Nephron progenitor cell (in vitro differentiated cells): ENCODE measurements around the gene PACS1.
A peak's percentile ranks its signal among the peaks of the same experiment; 100 is the strongest.

ENCODE experiments used
- DNase-seq: peaks from one replicate; pipeline ENCODE4 v3.0.0; 2021
- H3K27ac Mint-ChIP-seq: 2 replicates; pipeline ENCODE4 v1.8.0; 2021; ENCODE audit warnings: mild to moderate bottlenecking, moderate library complexity, mixed read lengths
- H3K27me3 Mint-ChIP-seq: 2 replicates; pipeline ENCODE4 v1.8.0; 2021; ENCODE audit warnings: mild to moderate bottlenecking, low read depth, mixed read lengths; ENCODE audit not compliant: poor library complexity
- H3K36me3 Mint-ChIP-seq: 2 replicates; pipeline ENCODE4 v1.8.0; 2021; ENCODE audit warnings: low read depth, mixed read lengths
- H3K4me1 Mint-ChIP-seq: 2 replicates; pipeline ENCODE4 v1.8.0; 2021; ENCODE audit warnings: mixed read lengths
- H3K4me3 Mint-ChIP-seq: 2 replicates; pipeline ENCODE4 v1.8.0; 2021; ENCODE audit warnings: mild to moderate bottlenecking, moderate library complexity, mixed read lengths
- H3K9me3 Mint-ChIP-seq: 2 replicates; pipeline ENCODE4 v1.8.0; 2021; ENCODE audit warnings: mild to moderate bottlenecking, moderate library complexity, mixed read lengths
- TF ChIP-seq, protein P1 (sequence below): fragments of 200-600 bp; sonication (generic); IDR thresholded peaks from 2 replicates; pipeline ENCODE4 v1.5.0; 2021; ENCODE audit warnings: antibody characterized with exemption

Gene PACS1

GRCh38 chr11:66220566-66220935 lies 150.5 kb downstream of the PACS1 start:
- H3K36me3 Mint-ChIP-seq = peaks cover 24% of the 10 kb centered on the region

DNA sequence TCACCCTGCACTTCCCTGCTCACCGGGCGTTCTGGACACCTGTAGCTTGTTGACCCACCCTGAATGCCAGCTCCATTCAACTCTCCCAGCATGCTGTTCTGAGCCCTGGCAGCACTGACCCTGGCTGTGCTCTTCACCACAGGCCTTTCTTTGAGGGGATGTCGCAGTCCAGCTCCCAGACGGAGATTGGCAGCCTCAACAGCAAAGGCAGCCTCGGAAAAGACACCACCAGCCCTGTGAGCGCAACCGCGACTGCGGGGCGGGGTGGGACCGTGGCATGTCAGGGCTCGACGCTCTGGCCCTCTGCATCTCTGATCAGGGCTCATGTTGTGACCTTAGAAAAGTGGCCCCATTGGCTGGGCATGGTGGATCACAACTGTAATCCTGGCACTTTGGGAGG lies 150.9 kb downstream of the PACS1 start:
- Mint-ChIP-seq H3K36me3 (peaks cover 21% of the 10 kb centered on the region), H3K27ac (no peak overlapping the region), H3K4me1 (peaks cover 18% of the 10 kb centered on the region), H3K27me3 (no peaks in the 10 kb centered on the region), H3K4me3 (no peak overlapping the region), H3K9me3 (no peaks in the 10 kb centered on the region)
- TF ChIP-seq, protein P1, sequence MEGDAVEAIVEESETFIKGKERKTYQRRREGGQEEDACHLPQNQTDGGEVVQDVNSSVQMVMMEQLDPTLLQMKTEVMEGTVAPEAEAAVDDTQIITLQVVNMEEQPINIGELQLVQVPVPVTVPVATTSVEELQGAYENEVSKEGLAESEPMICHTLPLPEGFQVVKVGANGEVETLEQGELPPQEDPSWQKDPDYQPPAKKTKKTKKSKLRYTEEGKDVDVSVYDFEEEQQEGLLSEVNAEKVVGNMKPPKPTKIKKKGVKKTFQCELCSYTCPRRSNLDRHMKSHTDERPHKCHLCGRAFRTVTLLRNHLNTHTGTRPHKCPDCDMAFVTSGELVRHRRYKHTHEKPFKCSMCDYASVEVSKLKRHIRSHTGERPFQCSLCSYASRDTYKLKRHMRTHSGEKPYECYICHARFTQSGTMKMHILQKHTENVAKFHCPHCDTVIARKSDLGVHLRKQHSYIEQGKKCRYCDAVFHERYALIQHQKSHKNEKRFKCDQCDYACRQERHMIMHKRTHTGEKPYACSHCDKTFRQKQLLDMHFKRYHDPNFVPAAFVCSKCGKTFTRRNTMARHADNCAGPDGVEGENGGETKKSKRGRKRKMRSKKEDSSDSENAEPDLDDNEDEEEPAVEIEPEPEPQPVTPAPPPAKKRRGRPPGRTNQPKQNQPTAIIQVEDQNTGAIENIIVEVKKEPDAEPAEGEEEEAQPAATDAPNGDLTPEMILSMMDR = no peak
- DNase-seq = no peak

More at GRCh38 chr11:66220566-66220935, 150.5 kb downstream of the PACS1 start:
- no peak overlapping the region for H3K27ac Mint-ChIP-seq
- TF ChIP-seq, protein P1 = no peak
- no peaks in the 10 kb centered on the region for H3K9me3 Mint-ChIP-seq
- no peak for DNase-seq
- H3K4me1 Mint-ChIP-seq = peaks cover 18% of the 10 kb centered on the region
- H3K27me3 Mint-ChIP-seq = no peaks in the 10 kb centered on the region
- H3K4me3 Mint-ChIP-seq = no peak overlapping the region

- H3K9me3 Mint-ChIP-seq = no peaks in the 10 kb centered on the region
- H3K36me3 Mint-ChIP-seq = peaks cover 14% of the 10 kb centered on the region
- H3K27me3 Mint-ChIP-seq = no peaks in the 10 kb centered on the region
- no peak overlapping the region for H3K4me3 Mint-ChIP-seq
- no peak overlapping the region for H3K27ac Mint-ChIP-seq
- TF ChIP-seq, protein P1 = no peak
- no peak for DNase-seq
- H3K4me1 Mint-ChIP-seq = peaks cover 18% of the 10 kb centered on the region
Observed at GRCh38 chr11:66221726-66222236, 151.7 kb downstream of the PACS1 start.

DNA sequence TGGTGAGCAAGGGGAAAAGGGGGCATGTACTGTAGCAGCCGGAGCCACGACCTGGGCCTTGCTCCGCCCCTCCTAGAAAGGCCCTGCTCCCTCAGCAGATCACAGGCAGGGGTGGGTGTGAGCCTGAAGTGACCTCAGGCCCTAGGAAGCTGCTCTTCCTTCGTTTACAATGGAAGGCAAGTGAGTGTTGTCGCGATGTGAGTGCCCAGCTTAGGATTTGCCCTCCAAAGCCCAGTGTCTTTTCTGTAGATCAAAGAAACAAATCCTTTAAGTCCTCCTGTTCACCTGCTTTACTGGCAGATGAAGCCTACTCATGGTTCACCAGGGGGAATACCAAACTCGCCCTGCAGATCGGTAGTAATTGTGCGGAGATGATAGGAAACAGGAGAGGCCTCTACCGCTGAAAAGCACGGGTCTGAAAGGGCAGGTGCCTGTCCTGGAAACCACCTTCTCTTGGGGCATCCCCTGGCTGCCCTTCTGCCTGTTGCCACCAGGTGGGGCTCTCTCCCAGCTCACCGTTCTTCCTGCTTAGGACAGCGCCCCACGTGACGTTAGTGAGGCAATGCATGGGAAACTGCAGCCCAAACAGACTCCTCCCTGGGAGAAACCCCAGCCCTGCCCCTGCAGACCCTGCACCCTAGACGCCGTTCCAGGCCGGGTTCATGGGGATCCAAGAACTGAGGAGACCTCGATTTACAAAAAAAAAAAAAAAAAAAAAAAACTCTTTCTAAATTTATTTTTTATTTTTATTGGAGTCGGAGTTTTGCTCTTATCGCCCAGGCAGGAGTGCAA lies 152.5 kb downstream of the PACS1 start:
- no peaks in the 10 kb centered on the region for H3K9me3 Mint-ChIP-seq
- H3K27ac Mint-ChIP-seq = no peak overlapping the region
- DNase-seq = peak; percentile 90
- peaks cover 11% of the 10 kb centered on the region for H3K36me3 Mint-ChIP-seq
- peaks cover 18% of the 10 kb centered on the region for H3K4me1 Mint-ChIP-seq
- no peaks in the 10 kb centered on the region for H3K27me3 Mint-ChIP-seq
- H3K4me3 Mint-ChIP-seq = no peak overlapping the region
- TF ChIP-seq, protein P1 = peak; percentile 100

DNA sequence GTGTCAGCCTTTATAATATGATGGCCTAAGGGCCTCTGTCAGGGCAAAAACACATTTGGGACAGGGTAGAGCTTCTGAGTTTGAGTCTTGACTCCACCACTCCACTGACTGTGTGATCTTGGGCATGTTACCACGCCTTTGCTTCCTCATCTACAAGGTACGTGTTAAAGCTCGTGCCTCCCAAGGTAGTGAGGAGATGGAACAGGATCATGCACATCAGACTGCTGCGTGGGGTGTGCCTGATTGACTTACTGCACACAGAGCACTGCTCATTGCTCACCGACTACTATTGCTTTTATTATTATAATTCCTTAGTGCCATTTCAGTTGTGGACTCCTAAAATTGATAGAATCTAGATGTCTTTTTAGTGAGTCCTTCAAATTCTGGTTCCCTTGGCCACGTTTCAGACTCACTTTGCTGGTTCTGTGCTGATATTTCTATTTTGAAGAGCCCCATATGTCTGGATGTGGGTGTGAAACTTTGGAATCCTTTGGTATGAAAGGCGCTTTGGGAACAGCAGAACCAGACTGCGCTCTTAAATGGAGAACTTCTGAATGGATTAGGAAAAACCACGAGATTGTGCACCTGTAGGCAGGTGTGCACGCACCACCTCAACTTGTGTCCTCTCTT lies 154.3 kb downstream of the PACS1 start:
- H3K4me1 Mint-ChIP-seq = peaks cover 19% of the 10 kb centered on the region
- no peak overlapping the region for H3K4me3 Mint-ChIP-seq
- no peaks in the 10 kb centered on the region for H3K27me3 Mint-ChIP-seq
- TF ChIP-seq, protein P1 = no peak
- no peaks in the 10 kb centered on the region for H3K9me3 Mint-ChIP-seq
- DNase-seq = no peak
- peaks cover 7% of the 10 kb centered on the region for H3K36me3 Mint-ChIP-seq
- no peak overlapping the region for H3K27ac Mint-ChIP-seq
